RWPE1 (cell line): ENCODE data around the gene HAPLN1.

Source experiments
- CTCF ChIA-PET: fragments of 350-600 bp; sonication (Branson Sonifier 250); formaldehyde crosslinking; extraction: SDS; loops from one replicate; lab custom pipeline; 2021; lab: Yijun Ruan, JAX
- POLR2A ChIA-PET: fragments of 400-600 bp; formaldehyde crosslinking; extraction: SDS; loops from one replicate; lab custom pipeline; 2020; ENCODE audit warnings: antibody characterized with exemption; ENCODE audit not compliant: low non-redundant PET; lab: Yijun Ruan, JAX
- DNase-seq: peaks from one replicate; pipeline ENCODE4 v3.0.0; 2012; ENCODE audit warnings: low spot score
- H3K27ac ChIP-seq: fragments of 450-650 bp; 2 replicates; pipeline ENCODE4 v1.5.1; 2017
- TF ChIP-seq, protein P1 (sequence below): fragments of 450-650 bp; conservative IDR thresholded peaks from 2 replicates; pipeline ENCODE4 v1.5.1; 2017; ENCODE audit warnings: low read depth, mild to moderate bottlenecking

Gene HAPLN1

DNA sequence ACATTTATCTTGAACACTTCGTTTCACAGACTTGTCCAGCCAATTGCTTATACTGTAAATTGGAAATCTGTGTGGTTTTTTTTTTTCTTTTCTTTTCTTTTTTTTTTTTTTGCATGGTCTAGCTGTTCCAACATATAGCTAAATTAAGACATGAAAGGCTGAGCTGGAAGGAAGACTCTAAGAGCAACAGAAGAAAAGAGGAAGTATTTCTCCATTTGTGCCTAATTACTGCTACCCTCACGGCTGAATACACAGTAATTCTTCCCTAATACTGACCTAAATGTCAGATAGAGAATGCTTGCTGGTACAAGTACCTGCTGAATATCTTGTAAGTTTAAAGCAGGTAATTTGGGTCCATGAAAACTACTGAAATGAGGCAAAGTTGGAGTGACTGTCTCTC is 11.0 kb upstream of the HAPLN1 start:
- ChIA-PET POLR2A (no interaction called here), CTCF (interaction anchor here (0.6 to 1.0 kb wide), 2 partner anchors 153 to 957 kb away, joined by 4 to 6 read pairs; no protein-coding TSS in a partner anchor)
- H3K27ac ChIP-seq = no peak overlapping the region
- no peak for DNase-seq
- TF ChIP-seq, protein P1, sequence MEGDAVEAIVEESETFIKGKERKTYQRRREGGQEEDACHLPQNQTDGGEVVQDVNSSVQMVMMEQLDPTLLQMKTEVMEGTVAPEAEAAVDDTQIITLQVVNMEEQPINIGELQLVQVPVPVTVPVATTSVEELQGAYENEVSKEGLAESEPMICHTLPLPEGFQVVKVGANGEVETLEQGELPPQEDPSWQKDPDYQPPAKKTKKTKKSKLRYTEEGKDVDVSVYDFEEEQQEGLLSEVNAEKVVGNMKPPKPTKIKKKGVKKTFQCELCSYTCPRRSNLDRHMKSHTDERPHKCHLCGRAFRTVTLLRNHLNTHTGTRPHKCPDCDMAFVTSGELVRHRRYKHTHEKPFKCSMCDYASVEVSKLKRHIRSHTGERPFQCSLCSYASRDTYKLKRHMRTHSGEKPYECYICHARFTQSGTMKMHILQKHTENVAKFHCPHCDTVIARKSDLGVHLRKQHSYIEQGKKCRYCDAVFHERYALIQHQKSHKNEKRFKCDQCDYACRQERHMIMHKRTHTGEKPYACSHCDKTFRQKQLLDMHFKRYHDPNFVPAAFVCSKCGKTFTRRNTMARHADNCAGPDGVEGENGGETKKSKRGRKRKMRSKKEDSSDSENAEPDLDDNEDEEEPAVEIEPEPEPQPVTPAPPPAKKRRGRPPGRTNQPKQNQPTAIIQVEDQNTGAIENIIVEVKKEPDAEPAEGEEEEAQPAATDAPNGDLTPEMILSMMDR = no peak

DNA sequence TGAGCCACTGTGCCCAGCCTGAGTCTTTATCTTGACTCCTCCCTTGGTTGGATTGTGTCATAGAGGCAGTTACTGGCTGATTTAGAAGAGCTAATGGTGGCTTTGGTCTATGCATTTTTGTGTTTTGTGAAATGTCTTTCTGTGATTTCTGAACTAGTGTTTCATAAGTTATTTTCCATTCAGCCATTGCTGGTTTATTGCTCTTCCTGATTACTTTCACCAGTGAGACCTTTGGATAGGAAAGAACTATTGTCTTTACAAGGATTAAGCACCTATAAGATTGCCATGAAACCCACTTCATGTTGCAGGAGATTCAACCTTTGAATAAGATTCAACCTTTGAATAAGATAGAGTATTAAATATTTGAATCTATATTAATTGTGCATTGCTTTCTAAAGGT is 8.7 kb upstream of the HAPLN1 start:
- no peak overlapping the region for H3K27ac ChIP-seq
- no peak for DNase-seq
- TF ChIP-seq, protein P1 = no peak
- CTCF ChIA-PET = interaction anchor here (0.6 kb wide), 1 partner anchor 526 kb away, joined by 3 read pairs; no protein-coding TSS in a partner anchor
- POLR2A ChIA-PET = no interaction called here

DNA sequence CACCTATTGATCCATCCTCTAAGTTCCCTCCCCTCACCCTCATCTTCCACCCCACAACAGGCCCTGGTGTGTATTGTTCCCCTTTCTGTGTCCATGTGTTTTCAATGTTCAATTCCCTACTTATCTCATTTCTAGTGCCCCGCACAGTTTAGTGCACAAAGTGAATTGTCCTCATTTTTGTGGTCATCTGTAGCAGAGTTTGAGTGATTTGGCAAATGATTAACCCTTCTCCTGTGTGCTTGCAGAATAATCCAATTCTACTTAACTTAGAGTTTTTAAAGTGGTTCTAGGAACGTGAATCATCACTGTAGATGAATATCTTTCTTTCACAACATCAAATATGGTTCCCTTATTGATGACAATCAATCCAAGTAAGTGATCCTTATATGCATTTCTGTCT is 6.3 kb upstream of the HAPLN1 start:
- ChIA-PET CTCF (interaction anchor here (0.6 kb wide), 1 partner anchor 1365 kb away, joined by 3 read pairs; no protein-coding TSS in a partner anchor), POLR2A (no interaction called here)
- no peak overlapping the region for H3K27ac ChIP-seq
- no peak for DNase-seq
- TF ChIP-seq, protein P1 = no peak

DNA sequence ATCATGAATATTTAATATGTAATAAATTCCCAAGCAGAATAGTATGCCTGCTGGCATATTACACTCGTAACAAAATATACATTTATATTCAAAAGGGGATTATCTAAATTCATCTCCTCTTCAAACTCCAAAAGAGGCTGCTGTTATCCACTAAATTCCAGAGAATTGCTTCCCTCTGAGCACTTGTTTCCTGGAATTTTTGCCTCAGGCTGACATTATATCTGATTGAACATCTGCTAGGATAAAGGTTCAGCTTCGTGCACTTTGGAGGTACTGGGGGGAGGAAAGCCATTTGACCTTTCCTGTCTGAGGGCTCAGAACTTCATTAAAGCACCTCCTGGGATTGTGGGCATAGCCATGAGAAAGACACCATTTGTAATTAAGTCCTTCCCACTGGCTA is 4.3 kb upstream of the HAPLN1 start:
- ChIA-PET CTCF (no interaction called here), POLR2A (no interaction called here)
- DNase-seq = no peak
- no peak overlapping the region for H3K27ac ChIP-seq
- TF ChIP-seq, protein P1 = no peak

DNA sequence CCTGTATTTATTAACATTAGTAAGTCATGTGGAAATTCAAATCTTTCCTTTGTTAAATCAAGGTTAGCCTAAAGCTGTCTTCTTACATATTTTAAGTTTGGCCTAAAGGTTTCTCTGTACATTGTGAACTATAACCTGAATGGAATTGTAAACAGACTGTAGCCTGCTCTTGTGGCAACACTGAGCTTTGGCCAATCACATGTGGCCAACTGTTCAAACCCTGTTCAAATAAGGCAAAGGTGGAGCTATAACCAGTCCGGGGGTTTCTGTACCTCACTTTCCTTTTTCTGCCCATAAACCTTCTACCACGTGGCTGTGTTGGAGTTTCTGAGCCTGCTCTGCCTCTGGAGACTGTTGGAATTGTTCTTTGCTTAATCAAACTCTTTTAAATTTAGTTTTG is 3.3 kb upstream of the HAPLN1 start:
- ChIA-PET POLR2A (interaction anchor here (0.6 kb wide), 1 partner anchor 670 kb away, joined by 4 read pairs; no protein-coding TSS in a partner anchor), CTCF (interaction anchor here (1.5 kb wide), 1 partner anchor 12 kb away, joined by 7 read pairs; no protein-coding TSS in a partner anchor)
- DNase-seq = no peak
- no peak overlapping the region for H3K27ac ChIP-seq
- TF ChIP-seq, protein P1 = no peak

DNA sequence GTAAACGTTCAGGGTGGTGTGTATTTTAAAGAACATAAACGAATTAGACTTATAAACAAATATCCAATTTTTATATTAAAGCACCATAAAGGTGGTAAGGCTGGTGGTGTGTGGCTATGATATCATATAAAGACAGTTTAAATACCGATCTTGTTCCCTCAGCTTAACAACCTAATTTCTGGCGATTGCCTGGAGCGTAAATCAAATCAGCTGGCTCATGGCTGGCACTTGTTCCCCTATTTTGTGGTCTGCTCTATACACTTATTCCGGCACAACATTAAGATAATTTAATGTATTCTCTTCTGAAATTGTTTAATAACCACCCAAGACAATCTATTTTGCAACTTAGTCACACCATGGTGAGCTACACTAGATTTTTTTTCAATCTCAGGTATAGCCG is 2.4 kb upstream of the HAPLN1 start:
- TF ChIP-seq, protein P1 = no peak
- ChIA-PET CTCF (interaction anchor here (1.5 kb wide), 1 partner anchor 11 kb away, joined by 7 read pairs; no protein-coding TSS in a partner anchor), POLR2A (no interaction called here)
- DNase-seq = no peak
- no peak overlapping the region for H3K27ac ChIP-seq
